ENCODE results near the gene FBXL22. TPM values are rescaled to one million over a fixed set of nuclear protein-coding genes. Genes with fewer than 3 reads are reported as not detected.

FBXL22 gene
- total RNA-seq, 4 donors from 2014 or later = 0.19 to 6.5 (median 3.1) TPM

DNA sequence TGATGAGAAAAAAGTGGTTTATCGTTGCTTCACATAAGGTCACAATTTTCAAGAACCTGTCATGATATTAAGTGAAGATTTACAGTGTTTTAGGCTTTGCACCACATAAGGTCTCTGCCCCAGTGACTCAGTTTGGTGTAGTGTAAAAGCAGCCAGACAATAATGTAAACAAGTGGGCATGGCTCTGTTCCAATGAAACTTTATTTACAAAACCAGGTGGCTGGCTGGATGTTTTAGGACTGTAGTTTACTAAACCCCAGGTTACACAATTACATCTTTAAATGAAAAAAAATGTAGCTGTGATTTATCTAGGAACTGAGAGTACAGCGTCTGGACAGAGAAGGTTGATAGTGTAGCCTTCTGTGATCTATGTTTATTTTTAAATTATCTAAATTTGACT is 9.7 kb upstream of the FBXL22 start:
- H3K9me3 ChIP-seq = no peaks in the 10 kb centered on the region
- peaks cover 5 to 92% (median 14%) of the 10 kb centered on the region in 3 donors for H3K36me3 ChIP-seq
- no peaks in the 10 kb centered on the region for H3K4me1 ChIP-seq
- no peak for DNase-seq
- H3K27me3 ChIP-seq = no peaks in the 10 kb centered on the region
- no peak overlapping the region for H3K4me3 ChIP-seq
- TF ChIP-seq, protein P1, sequence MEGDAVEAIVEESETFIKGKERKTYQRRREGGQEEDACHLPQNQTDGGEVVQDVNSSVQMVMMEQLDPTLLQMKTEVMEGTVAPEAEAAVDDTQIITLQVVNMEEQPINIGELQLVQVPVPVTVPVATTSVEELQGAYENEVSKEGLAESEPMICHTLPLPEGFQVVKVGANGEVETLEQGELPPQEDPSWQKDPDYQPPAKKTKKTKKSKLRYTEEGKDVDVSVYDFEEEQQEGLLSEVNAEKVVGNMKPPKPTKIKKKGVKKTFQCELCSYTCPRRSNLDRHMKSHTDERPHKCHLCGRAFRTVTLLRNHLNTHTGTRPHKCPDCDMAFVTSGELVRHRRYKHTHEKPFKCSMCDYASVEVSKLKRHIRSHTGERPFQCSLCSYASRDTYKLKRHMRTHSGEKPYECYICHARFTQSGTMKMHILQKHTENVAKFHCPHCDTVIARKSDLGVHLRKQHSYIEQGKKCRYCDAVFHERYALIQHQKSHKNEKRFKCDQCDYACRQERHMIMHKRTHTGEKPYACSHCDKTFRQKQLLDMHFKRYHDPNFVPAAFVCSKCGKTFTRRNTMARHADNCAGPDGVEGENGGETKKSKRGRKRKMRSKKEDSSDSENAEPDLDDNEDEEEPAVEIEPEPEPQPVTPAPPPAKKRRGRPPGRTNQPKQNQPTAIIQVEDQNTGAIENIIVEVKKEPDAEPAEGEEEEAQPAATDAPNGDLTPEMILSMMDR (IDR thresholded peaks at IDR 0.05) = no peak
- no peak for TF ChIP-seq POLR2A (IDR thresholded peaks at IDR 0.05)
- 77 to 82% methylated on average over 2 of the region's 2 CpGs for WGBS, 2 donors
- no peak overlapping the region for H3K27ac ChIP-seq
- intact Hi-C loops (cut with DNase I) = no loop called here

DNA sequence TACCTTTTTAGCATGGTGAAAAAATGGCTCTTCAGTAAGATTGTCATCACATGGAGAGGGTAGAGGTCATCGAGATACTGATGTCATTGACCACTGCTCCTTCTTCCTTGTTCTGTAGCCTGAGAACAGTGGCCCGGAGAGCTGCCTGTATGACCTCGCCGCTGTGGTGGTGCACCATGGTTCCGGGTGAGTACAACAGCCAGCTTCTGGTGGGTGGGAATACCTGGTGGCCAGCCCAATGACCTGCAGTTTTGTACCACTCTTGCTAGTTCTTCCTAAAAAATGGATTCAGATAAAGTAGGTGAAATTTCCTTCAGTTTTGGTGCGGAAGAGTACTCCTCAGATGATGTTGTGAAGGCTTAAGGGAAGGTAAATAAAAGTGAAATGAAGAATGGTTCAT is 8.4 kb upstream of the FBXL22 start:
- no peak for DNase-seq
- Histone ChIP-seq H3K4me1 (no peaks in the 10 kb centered on the region), H3K4me3 (no peak overlapping the region), H3K27me3 (no peaks in the 10 kb centered on the region), H3K27ac (no peak overlapping the region), H3K9me3 (no peaks in the 10 kb centered on the region), H3K36me3 (peaks cover 5 to 94% (median 16%) of the 10 kb centered on the region in 3 donors)
- TF ChIP-seq POLR2A (IDR thresholded peaks at IDR 0.05) = no peak
- TF ChIP-seq, protein P1 (IDR thresholded peaks at IDR 0.05) = no peak
- intact Hi-C loops (cut with DNase I) = no loop called here
- WGBS, 2 donors = 93 to 95% methylated on average over 6 of the region's 6 CpGs

DNA sequence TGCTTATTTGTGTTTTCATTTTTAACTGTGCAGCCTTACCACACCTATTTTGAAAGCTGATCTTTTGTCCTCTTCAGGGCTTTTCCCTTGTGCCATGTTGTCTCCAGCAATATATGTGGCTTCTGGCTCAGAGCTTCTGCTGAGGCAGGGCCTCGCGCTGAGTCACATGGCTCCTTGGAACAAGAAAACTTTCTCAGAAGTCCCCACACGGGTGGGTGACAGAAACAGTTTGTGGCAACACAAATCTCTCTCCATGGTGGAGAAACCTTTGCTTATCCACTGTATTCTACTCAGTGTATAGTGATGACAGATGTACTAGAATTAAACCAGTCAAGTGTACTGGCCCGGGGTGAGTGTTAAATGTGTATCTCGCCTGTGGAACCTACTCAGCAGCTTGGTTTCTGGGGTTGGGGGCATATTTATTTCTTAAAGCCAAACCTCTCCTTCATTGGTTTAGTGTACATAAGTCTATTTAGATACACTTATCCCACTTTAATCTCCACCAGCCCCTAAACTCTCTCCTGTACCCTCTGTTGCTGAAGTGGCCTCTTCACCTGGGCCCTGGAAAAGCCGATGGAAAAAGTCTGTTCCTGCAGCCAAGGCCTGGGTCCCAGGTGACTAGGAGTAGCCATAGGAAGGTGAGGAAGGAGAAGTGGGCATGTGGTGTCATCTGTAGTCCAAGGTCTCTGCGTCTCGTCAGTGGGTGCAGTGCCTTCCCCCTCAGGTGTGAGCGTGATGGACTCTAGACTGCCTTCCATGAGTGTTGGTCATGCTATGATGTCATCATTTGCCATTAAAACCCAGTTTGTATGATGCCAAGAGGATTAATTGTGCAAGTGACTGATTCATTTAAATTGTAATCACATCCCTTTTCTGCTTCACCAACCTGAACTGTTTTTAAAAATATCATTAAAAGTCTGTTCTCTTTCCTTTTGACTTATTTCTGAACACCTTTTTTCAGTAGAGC is 3.2 kb upstream of the FBXL22 start:
- no peak for DNase-seq
- Histone ChIP-seq H3K36me3 (peaks cover 5 to 62% (median 9%) of the 10 kb centered on the region in 3 donors), H3K27ac (peak overlapping the region in 1 of 4 donors; percentile 94), H3K4me3 (no peak overlapping the region), H3K4me1 (peaks cover 4 to 51% (median 17%) of the 10 kb centered on the region in 3 donors), H3K9me3 (no peaks in the 10 kb centered on the region), H3K27me3 (no peaks in the 10 kb centered on the region)
- intact Hi-C loops (cut with DNase I) = loop anchor here (10.0 kb wide), 1 partner anchor 89 kb away; the partner anchor contains the start of gene USP3
- WGBS, 2 donors = 70 to 72% methylated on average over 6 to 9 of the region's 9 CpGs
- TF ChIP-seq, protein P1 (IDR thresholded peaks at IDR 0.05) = no peak
- TF ChIP-seq POLR2A (IDR thresholded peaks at IDR 0.05) = no peak

DNA sequence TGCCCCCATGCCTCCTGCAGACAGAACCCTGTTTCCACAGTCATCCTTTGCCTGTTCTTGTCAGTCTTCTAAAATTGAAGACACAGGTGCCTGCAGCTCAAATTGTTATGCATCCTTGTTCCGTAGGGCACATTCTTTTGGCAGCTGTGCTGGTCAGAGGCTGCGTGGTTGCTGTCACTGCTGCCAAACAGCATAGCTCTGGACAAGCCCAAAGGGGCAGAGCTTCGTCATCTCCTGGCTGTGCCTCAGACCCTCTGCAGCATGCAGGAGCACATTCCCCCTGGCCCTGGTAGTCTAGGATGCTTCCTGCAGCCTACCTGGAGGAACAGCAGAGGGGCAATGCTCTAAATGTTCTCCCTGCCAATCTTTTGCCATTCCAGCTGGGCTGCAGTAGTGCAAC is 2.1 kb upstream of the FBXL22 start:
- no peaks in the 10 kb centered on the region for H3K9me3 ChIP-seq
- H3K4me1 ChIP-seq = peaks cover 7 to 62% (median 22%) of the 10 kb centered on the region in 3 donors
- TF ChIP-seq, protein P1 (IDR thresholded peaks at IDR 0.05) = no peak
- no peak for TF ChIP-seq POLR2A (IDR thresholded peaks at IDR 0.05)
- no peak overlapping the region for H3K4me3 ChIP-seq
- DNase-seq = no peak
- no peaks in the 10 kb centered on the region for H3K27me3 ChIP-seq
- peaks cover 5 to 51% (median 9%) of the 10 kb centered on the region in 3 donors for H3K36me3 ChIP-seq
- H3K27ac ChIP-seq = peak overlapping the region in 2 of 4 donors; percentile 92 to 94
- 36 to 67% methylated on average over 1 to 3 of the region's 3 CpGs for WGBS, 2 donors
- intact Hi-C loops (cut with DNase I) = loop anchor here (5.0 to 10.0 kb wide), 2 partner anchors 90 to 123 kb away; partner anchors contain the start of gene USP3

DNA sequence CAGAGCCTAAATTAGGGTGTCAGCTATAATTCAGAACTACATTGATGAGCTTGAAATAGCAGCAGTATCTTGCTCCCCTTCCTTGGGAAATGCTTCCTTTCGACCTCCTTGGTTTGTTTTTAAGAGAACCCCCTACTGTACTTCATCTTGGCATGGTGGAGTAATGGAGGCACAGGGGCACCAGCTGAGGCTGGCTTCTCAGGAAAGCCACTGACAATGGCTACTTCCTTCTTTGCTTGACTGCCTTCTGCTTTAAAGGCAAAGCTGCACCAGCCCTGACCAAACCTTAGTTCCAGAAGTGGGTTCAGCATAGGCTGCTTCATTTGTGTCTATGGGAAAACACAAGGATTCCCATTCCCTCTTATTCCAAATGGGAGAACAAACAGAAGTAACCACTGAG is 1.5 kb upstream of the FBXL22 start:
- 88% methylated on average over 1 of the region's 1 CpG; no CpG with 5 or more reads in 1 of the 2 donors for WGBS, 2 donors
- TF ChIP-seq POLR2A (IDR thresholded peaks at IDR 0.05) = no peak
- TF ChIP-seq, protein P1 (IDR thresholded peaks at IDR 0.05) = no peak
- H3K4me1 ChIP-seq = peaks cover 9 to 67% (median 24%) of the 10 kb centered on the region in 3 donors
- intact Hi-C loops (cut with DNase I) = loop anchor here (5.0 to 10.0 kb wide), 2 partner anchors 91 to 123 kb away; partner anchors contain the start of gene USP3
- no peak for DNase-seq
- H3K36me3 ChIP-seq = peaks cover 5 to 45% (median 9%) of the 10 kb centered on the region in 3 donors
- H3K9me3 ChIP-seq = no peaks in the 10 kb centered on the region
- H3K4me3 ChIP-seq = no peak overlapping the region
- no peaks in the 10 kb centered on the region for H3K27me3 ChIP-seq
- H3K27ac ChIP-seq = peak overlapping the region; percentile 60 to 94 (median 90)
